GM18858 (cell line): ENCODE measurements around the gene EPN3.

Experiments used
- ATAC-seq: cut with Tn5 transposase; IDR thresholded peaks from one replicate; pipeline ENCODE4 v1.9.1; 2021; ENCODE audit not compliant: unreplicated experiment

The EPN3 gene

GRCh38 chr17:50508573-50509460 lies 23.7 kb upstream of the EPN3 start:
- no peak for ATAC-seq

DNA sequence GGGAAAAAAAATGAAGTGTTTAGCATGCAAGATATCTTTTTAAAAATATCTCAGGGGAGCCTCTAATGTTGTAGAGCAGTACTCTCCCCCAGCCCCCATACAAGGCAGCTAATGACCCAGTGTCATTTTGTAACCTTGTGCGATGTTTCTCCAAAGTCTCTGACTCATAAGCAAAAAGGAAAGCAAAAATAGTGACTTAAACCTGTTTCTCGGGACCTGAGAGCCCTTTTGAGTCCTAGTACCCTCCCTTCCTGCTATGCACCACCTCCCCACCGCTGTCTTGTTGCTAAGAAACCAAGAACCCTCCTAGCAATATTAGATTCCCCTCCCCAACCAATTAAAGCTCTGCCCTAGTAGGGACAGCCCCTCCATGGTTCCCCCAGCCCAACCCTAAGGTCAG lies 21.5 kb upstream of the EPN3 start:
- no peak for ATAC-seq

DNA sequence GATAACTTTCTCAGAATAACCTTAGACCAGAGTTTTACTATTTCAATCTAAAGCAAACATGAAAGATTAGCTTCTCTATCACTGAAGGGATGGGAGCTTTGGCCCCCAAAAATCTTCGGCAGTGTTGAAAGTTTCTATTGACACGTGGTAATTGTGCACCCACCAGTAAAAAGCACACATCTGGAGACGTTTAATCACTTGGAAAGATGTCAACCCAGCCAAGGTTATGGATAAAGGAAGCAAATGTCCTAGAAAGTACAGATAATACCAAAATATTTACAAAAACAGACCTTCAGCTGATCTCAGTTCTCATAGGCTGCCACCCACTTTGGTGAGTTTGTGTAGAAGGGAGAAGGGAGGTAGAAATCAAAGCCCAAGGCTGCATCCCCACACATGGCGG lies 19.0 kb upstream of the EPN3 start:
- ATAC-seq = no peak

- ATAC-seq = no peak
These were observed 18.1 kb upstream of the EPN3 start for GRCh38 chr17:50514388-50514787.

- no peak for ATAC-seq
These were observed 17.4 kb upstream of the EPN3 start for GRCh38 chr17:50514936-50515702.

GRCh38 chr17:50517011-50517410 lies 15.5 kb upstream of the EPN3 start:
- ATAC-seq = no peak

GRCh38 chr17:50517504-50518383 lies 14.8 kb upstream of the EPN3 start:
- ATAC-seq = no peak

DNA sequence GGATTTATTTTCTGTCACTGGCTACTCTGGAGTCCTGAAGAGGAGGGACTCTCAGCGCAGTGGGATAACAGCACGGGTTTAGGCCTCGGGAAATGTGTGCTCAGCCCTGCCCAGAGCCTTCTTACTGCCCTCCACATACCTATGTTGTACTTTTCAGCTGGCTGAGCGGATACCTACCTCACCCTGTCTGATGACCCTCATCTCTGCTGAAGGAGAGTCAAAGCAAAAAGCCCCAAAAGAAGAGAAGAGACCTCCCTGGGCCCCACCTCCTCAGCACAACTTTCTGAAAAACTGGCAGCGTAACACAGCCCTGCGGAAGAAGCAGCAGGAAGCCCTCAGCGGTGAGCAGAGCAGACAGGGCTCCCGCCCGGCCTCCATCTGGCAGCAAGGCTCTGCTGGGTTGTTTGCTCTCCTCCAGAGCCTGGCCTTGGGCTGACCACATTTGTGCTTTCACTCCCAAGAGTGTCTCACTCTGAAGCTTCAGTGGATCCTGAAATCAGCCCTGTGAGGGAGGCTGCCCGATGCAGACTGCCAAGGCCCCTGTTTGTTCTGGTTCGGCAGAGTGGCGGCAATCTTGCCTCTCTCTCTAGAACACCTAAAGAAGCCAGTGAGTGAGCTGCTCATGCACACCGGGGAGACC lies 14.0 kb upstream of the EPN3 start:
- no peak for ATAC-seq

- ATAC-seq = no peak
These were observed 13.2 kb upstream of the EPN3 start for GRCh38 chr17:50519141-50519834.

DNA sequence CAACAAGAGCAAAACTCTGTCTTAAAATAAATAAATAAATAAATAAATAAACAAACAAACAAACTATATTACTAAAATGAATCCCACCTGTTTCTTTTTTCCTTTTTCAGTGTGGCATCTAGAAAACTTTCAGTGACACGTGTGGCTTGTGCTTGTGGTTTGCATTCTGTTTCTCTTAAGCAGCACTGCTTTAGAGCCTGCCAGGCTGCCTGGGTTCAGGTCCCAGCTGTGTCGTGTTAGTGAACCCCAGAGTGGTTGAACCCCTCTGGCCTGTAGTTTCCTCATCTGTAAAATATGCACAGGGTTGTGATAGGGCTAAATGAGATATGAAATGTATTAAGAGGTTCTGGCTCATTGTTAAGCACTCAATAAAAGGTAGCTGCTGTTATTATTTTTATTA lies 12.1 kb upstream of the EPN3 start:
- ATAC-seq = no peak

- no peak for ATAC-seq
These were observed 11.0 kb upstream of the EPN3 start for GRCh38 chr17:50521514-50521913.

DNA sequence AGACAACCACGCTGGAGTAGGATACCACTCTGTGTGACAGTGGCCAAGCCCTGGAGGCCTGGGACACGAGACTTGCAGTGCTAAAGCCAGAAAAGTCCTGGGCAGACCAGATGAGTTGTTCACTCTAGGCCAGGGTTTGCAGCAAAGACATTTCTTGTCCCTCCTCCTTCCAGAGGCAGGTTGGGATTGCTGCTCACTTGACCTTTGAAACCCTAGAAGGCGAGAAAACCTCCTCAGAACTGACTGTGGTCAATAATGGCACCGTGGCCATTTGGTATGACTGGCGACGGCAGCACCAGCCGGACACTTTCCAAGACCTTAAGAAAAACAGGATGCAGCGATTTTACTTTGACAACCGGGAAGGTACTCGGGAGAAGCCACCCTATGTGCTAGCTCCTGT lies 9.8 kb upstream of the EPN3 start:
- no peak for ATAC-seq

- ATAC-seq = no peak
These were observed 9.3 kb upstream of the EPN3 start for GRCh38 chr17:50523208-50523607.

DNA sequence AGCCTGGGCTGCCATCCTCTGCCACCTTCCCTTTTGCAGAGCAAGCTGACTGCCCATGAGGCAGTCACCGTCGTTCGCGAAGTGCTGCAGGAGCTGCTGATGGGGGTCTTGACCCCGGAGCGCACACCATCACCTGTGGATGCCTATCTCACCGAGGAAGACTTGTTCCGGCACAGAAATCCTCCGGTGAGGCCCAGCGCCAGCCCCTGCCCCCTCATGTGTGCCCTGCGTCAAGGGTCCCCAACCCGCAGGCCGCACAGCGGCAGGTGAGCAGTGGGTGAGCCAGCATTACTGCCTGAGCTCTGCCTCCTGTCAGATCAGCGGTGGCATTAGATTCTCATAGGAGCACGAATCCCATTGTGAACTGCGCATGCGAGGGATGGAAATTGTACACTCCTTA lies 7.7 kb upstream of the EPN3 start:
- ATAC-seq = no peak

DNA sequence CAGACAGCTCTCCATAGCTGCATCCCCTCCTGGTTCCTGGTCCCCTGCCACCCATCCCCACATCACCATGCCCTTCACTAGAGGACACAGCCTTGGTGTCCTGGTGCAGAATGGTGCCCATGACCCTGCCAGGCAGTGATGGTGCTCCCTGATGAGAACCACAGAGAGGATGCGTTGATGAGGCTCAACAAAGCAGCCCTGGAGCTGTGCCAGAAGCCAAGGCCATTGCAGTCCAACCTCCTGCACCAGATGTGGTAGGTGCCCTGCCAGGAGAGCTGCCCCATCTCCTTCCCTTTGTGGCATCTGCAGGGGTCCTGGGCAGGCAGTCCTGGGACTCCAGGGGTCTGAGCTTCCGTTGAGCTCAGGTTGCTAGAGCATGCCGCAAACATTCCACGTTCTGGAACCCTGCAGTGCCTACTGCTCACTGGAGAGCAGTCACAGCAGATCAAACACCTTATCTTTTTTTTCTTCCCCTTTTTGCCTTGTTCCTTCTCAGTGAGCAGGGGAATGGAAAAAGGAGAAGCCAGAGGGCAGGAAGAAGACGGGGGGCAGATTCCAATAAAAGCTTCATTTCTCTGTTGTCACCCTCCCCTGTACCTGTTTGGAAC lies 5.3 kb upstream of the EPN3 start:
- ATAC-seq = no peak

DNA sequence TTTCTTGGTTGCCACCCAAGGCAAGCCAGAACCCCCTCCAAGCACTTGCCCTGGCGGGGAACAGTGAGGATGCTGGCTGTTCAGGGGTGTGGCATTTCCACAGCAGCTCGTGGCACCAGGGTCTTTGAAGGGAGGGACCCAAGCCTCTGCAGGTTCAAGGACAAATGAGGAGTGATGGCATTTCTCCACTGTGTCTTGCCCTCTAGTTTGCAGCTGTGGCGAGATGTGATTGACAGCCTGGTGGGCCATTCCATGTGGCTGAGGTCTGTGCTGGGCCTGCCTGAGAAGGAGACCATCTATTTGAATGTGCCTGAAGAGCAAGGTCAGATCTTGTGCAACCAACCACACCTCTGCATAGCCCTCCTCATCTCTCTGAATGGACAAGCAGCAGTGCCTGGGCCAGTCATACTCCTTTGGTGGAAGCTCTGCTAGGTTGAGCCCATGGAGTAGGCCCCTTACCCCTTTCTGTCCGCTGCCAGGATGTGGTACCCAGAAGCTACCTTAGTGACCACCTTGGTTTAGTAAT lies 4.5 kb upstream of the EPN3 start:
- ATAC-seq = no peak

GRCh38 chr17:50529849-50530248 lies 2.7 kb upstream of the EPN3 start:
- no peak for ATAC-seq

DNA sequence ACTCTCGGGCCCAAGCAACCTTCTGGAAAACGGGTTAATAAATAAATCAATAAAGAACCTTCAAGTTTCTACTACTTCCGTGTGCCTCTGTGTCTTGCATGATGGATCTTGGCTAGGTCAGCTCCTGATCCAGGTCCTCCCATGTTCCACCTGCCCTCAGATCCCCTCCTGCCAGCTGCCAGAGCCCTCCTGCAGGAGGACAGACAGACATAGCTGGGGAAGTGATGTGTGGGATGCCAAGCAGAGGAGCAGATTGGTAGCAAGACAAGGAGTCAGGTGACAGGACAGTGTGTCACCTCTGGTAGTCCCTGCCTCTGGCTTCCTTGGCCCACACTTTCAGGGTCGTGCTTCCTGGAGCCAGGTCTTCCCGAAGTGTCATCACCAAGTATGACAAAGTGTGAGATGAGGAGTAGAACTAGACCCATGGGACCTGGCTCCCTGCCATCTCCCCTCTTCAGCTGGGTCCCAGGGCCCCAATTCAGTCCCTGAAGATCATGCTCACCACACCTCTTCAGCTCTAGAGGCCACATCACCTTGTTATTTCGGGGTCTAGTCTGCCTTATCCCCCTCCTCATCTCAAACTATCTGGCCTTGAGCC lies 1.0 kb upstream of the EPN3 start:
- no peak for ATAC-seq

GRCh38 chr17:50533185-50533584 lies 650 bp downstream of the EPN3 start:
- ATAC-seq = no peak
